Natural killer cell (primary cell): Measurements from ENCODE around the gene RASL10B. TPM values are rescaled to one million over a fixed set of nuclear protein-coding genes. Genes with fewer than 3 reads are reported as not detected.

Experiments used
- ATAC-seq, 3 donors: fragments of 150-1000 bp in 2 of 3; fragments of 200-7000 bp in 1 of 3; cut with Tn5 transposase; 1 replicate in 1 of 3; 2 replicates in 2 of 3; pipeline ENCODE4 v1.10.0; 2021; ENCODE audit warnings: mild to moderate bottlenecking in 2 of 3, moderate library complexity in 2 of 3
- DNase-seq, 2 donors: peaks; one replicate each; pipeline versions ENCODE4 v3.0.0 to v3.0.0-alpha.2; 2013 to 2021; ENCODE audit warnings: mixed read lengths in 1 of 2
- H3K27ac ChIP-seq: one replicate; pipeline ENCODE4 v1.5.1; 2013; ENCODE audit warnings: mild to moderate bottlenecking, low read length
- H3K27me3 ChIP-seq: one replicate; pipeline ENCODE4 v1.6.1; 2013; ENCODE audit warnings: low read length; ENCODE audit not compliant: control insufficient read depth, insufficient read depth
- H3K36me3 ChIP-seq: one replicate; pipeline ENCODE4 v1.6.1; 2013; ENCODE audit warnings: low read length; ENCODE audit not compliant: control insufficient read depth, insufficient read depth
- H3K4me1 ChIP-seq: one replicate; pipeline ENCODE4 v1.6.1; 2013; ENCODE audit warnings: low read length; ENCODE audit not compliant: control insufficient read depth, insufficient read depth
- H3K4me3 ChIP-seq: one replicate; pipeline ENCODE4 v1.5.1; 2013; ENCODE audit warnings: low read length
- H3K9me3 ChIP-seq: one replicate; pipeline ENCODE4 v1.6.1; 2013; ENCODE audit warnings: low read length; ENCODE audit not compliant: control insufficient read depth, insufficient read depth
- H3K27ac Mint-ChIP-seq, 2 donors: one replicate each; pipeline ENCODE4 v1.8.0; 2022; ENCODE audit warnings: mild to moderate bottlenecking in 2 of 2, mixed read lengths in 2 of 2, moderate library complexity in 1 of 2
- H3K27me3 Mint-ChIP-seq, 2 donors: one replicate each; pipeline ENCODE4 v1.8.0; 2022; ENCODE audit warnings: low read depth in 2 of 2, mixed read lengths in 2 of 2
- H3K36me3 Mint-ChIP-seq: one replicate; pipeline ENCODE4 v1.8.0; 2022; ENCODE audit warnings: mixed read lengths
- H3K4me1 Mint-ChIP-seq, 2 donors: one replicate each; pipeline ENCODE4 v1.8.0; 2022; ENCODE audit warnings: mixed read lengths in 2 of 2
- H3K4me3 Mint-ChIP-seq: one replicate; pipeline ENCODE4 v1.8.0; 2022; ENCODE audit warnings: mild to moderate bottlenecking, moderate library complexity, mixed read lengths
- H3K9me3 Mint-ChIP-seq, 2 donors: one replicate each; pipeline ENCODE4 v1.8.0; 2022; ENCODE audit warnings: mixed read lengths in 2 of 2
- WGBS: methylation state at CpG from one replicate; pipeline ENCODE4 v1.1.7; 2013; ENCODE audit warnings: missing lambda C conversion rate; ENCODE audit not compliant: insufficient coverage; 5-methylcytosine and 5-hydroxymethylcytosine counted together
- intact Hi-C: fragments of 100-400 bp; cut with micrococcal nuclease; formaldehyde crosslinking; loops from one replicate; pipeline ENCODE4 v1.14.2; 2022
- total RNA-seq, 4 donors: library from RNA; stranded (reverse); fragments of 120-200 nt in 1 of 4; gene quantifications; one replicate each; pipeline versions ENCODE4 v1.2.3 to v1.2.4, GENCODE V29; 2013 to 2022
- TF ChIP-seq, protein P1 (sequence below): fragments of 200-600 bp; IDR thresholded peaks from one replicate; pipeline ENCODE4 v1.8.0; 2022; ENCODE audit warnings: antibody characterized with exemption

RASL10B gene
- total RNA-seq, 3 donors from 2014 or later (not counting 1 experiment from before 2014, with no cell fraction given): 0.07 TPM; not detected in 2

DNA sequence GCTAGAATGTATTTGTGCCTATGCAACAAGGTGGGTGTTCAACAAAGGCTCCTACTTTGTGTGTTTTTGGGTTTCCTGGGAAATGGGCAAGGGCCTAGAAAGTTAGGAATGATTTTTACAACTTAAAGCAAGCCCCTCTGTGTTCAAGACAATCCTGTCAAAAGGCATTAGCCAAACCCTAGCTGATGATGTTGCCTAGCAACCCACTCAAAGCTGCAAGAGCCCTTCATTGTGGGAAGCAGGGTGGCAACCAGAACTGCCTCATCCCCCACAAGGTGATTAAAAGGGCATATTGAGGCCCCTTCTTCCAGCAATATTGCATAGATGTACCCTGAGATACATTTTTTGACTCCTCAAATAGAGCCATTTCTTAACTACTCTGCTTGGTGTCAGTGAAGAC, 16.0 kb upstream of the RASL10B start:
- H3K27me3 ChIP-seq: no peaks in the 10 kb centered on the region

DNA sequence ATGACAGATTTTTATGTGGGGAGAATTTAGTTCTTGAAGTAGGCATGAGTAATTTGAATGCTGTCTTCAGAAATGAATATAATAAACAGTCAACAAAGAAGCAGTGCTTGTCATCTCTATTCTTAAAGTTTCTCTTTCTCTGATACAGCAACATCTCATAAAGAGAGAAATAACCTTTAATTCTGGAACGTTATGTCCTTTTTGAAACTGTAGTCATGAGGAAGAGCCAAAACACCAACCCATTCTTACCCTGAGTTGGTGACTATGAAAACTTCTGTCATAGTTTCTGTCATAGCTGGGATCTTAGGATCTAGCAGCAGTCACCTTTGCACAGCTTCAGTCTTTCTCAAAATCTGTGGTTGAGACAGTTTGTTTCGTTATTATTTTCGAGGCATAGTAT, 15.3 kb upstream of the RASL10B start:
- intact Hi-C loops: no loop called here
- Histone ChIP-seq H3K4me3 (no peak overlapping the region), H3K27me3 (no peaks in the 10 kb centered on the region), H3K27ac (no peak overlapping the region), H3K36me3 (peaks cover 38% of the 10 kb centered on the region), H3K9me3 (no peaks in the 10 kb centered on the region), H3K4me1 (no peaks in the 10 kb centered on the region)
- WGBS: 91% methylated on average over 3 of the region's 3 CpGs
- peaks cover 9% of the 10 kb centered on the region for H3K36me3 Mint-ChIP-seq
- H3K4me3 Mint-ChIP-seq: no peak overlapping the region
- H3K4me1 Mint-ChIP-seq: no peaks in the 10 kb centered on the region
- no peaks in the 10 kb centered on the region for H3K9me3 Mint-ChIP-seq
- DNase-seq (no peak), ATAC-seq (no peak)
- no peak overlapping the region for H3K27ac Mint-ChIP-seq
- H3K27me3 Mint-ChIP-seq: no peaks in the 10 kb centered on the region
- TF ChIP-seq, protein P1, sequence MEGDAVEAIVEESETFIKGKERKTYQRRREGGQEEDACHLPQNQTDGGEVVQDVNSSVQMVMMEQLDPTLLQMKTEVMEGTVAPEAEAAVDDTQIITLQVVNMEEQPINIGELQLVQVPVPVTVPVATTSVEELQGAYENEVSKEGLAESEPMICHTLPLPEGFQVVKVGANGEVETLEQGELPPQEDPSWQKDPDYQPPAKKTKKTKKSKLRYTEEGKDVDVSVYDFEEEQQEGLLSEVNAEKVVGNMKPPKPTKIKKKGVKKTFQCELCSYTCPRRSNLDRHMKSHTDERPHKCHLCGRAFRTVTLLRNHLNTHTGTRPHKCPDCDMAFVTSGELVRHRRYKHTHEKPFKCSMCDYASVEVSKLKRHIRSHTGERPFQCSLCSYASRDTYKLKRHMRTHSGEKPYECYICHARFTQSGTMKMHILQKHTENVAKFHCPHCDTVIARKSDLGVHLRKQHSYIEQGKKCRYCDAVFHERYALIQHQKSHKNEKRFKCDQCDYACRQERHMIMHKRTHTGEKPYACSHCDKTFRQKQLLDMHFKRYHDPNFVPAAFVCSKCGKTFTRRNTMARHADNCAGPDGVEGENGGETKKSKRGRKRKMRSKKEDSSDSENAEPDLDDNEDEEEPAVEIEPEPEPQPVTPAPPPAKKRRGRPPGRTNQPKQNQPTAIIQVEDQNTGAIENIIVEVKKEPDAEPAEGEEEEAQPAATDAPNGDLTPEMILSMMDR: no peak

More for the DNA sequence above, 16.0 kb upstream of the RASL10B start:
- Mint-ChIP-seq H3K27ac (no peak overlapping the region), H3K4me1 (no peaks in the 10 kb centered on the region), H3K36me3 (peaks cover 11% of the 10 kb centered on the region), H3K9me3 (no peaks in the 10 kb centered on the region), H3K27me3 (no peaks in the 10 kb centered on the region), H3K4me3 (no peak overlapping the region)
- Histone ChIP-seq H3K9me3 (no peaks in the 10 kb centered on the region), H3K27ac (no peak overlapping the region), H3K4me1 (no peaks in the 10 kb centered on the region), H3K4me3 (no peak overlapping the region), H3K36me3 (peaks cover 39% of the 10 kb centered on the region)
- TF ChIP-seq, protein P1: no peak
- no peak for ATAC-seq
- intact Hi-C loops: no loop called here
- no peak for DNase-seq

DNA sequence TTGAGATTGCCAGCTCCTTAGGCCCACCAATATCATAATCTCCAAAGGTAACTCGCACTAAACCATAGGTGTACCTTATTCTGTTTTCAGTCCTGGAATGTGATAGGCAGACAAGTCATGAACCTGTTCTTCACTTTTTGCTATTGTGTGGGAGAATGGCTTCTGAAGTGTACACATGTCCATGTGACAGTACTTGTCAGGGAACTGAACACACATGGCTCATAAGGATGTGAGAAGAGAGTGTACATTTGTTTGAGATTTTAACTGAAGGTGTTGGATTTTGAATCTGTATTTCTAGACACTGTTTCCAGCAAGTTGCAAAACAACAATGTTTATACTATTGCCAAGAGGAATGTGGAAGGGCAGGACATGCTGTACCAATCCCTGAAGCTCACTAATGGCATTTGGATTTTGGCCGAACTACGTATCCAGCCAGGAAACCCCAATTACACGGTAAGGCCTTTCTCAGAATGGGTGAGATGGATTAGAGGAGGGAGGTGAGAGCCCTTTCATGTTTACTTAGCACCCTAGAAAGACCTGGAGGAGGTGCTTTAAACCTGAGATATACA, 14.5 kb upstream of the RASL10B start:
- Histone ChIP-seq H3K36me3 (peaks cover 40% of the 10 kb centered on the region), H3K4me1 (no peaks in the 10 kb centered on the region), H3K27me3 (no peaks in the 10 kb centered on the region), H3K4me3 (no peak overlapping the region), H3K27ac (no peak overlapping the region), H3K9me3 (no peaks in the 10 kb centered on the region)
- no peaks in the 10 kb centered on the region for H3K4me1 Mint-ChIP-seq
- DNase-seq (no peak), ATAC-seq (no peak)
- no peaks in the 10 kb centered on the region for H3K27me3 Mint-ChIP-seq
- intact Hi-C loops: no loop called here
- TF ChIP-seq, protein P1: no peak
- no peak overlapping the region for H3K4me3 Mint-ChIP-seq
- H3K9me3 Mint-ChIP-seq: no peaks in the 10 kb centered on the region
- peaks cover 9% of the 10 kb centered on the region for H3K36me3 Mint-ChIP-seq
- no peak overlapping the region for H3K27ac Mint-ChIP-seq
- 97% methylated on average over 4 of the region's 4 CpGs for WGBS

- H3K36me3 ChIP-seq: peaks cover 41% of the 10 kb centered on the region
- 96% methylated on average over 2 of the region's 2 CpGs for WGBS
- TF ChIP-seq, protein P1: no peak
Measured at GRCh38 chr17:35717475-35717874, 14.0 kb upstream of the RASL10B start.

More at GRCh38 chr17:35717475-35717874, 14.0 kb upstream of the RASL10B start:
- Histone ChIP-seq H3K27me3 (no peaks in the 10 kb centered on the region), H3K4me3 (no peak overlapping the region), H3K4me1 (no peaks in the 10 kb centered on the region), H3K9me3 (no peaks in the 10 kb centered on the region), H3K27ac (no peak overlapping the region)
- Mint-ChIP-seq H3K27ac (no peak overlapping the region), H3K4me3 (no peak overlapping the region), H3K27me3 (no peaks in the 10 kb centered on the region), H3K36me3 (peaks cover 9% of the 10 kb centered on the region), H3K4me1 (no peaks in the 10 kb centered on the region), H3K9me3 (no peaks in the 10 kb centered on the region)
- ATAC-seq (no peak), DNase-seq (no peak)
- intact Hi-C loops: no loop called here
